Endothelial cell of umbilical vein (primary cell): Measurements from ENCODE around the gene LTN1. TPM values are rescaled to one million over a fixed set of nuclear protein-coding genes. Genes with fewer than 3 reads are reported as not detected.

Source experiments
- BruUV-seq: library from RNA; stranded (reverse); fragments of 400-500 nt; replicated peaks from 2 replicates; lab custom pipeline; 2021; lab: Mats Ljungman, UMichigan
- CTCF ChIA-PET: fragments of 300-600, 350-600 bp; sonication (Branson Sonifier 250); formaldehyde crosslinking; loops from one replicate; lab custom pipeline; 2021; ENCODE audit warnings: antibody characterized with exemption, inconsistent platforms; lab: Charles Lee
- POLR2A ChIA-PET: fragments of 300-600, 350-600 bp; sonication (Branson Sonifier 250); formaldehyde crosslinking; loops from one replicate; lab custom pipeline; 2021; ENCODE audit warnings: antibody characterized with exemption, inconsistent platforms; lab: Charles Lee
- DNase-seq: peaks from one replicate; pipeline ENCODE4 v3.0.0-alpha.2; 2011; ENCODE audit warnings: low read depth, low spot score
- FAIRE-seq: peaks from 2 replicates; lab custom pipeline; 2011; peaks lifted over from hg19 to GRCh38; lab: Jason Lieb, UNC
- H2AFZ ChIP-seq: 2 replicates; pipeline ENCODE4 v1.6.0; 2012; ENCODE audit warnings: low read depth, low read length, control low read depth, inconsistent platforms
- H3K27ac ChIP-seq: 2 replicates; pipeline ENCODE4 v1.5.1; 2011; ENCODE audit warnings: low read depth, mild to moderate bottlenecking, control low read depth, low read length, moderate library complexity; ENCODE audit not compliant: insufficient read depth
- H3K27me3 ChIP-seq, 2 experiments: 2 replicates each; pipeline versions ENCODE4 v1.6.0 to v1.6.1; 2011; ENCODE audit warnings: low read length in 2 of 2, mixed read lengths in 1 of 2; ENCODE audit not compliant: control insufficient read depth in 2 of 2, insufficient read depth in 2 of 2
- H3K36me3 ChIP-seq, 2 experiments: 2 replicates in 1 of 2; 3 replicates in 1 of 2; pipeline ENCODE4 v1.5.1; 2011; ENCODE audit warnings: low read length in 2 of 2, mild to moderate bottlenecking in 1 of 2, moderate library complexity in 1 of 2; ENCODE audit not compliant: control insufficient read depth in 2 of 2, insufficient read depth in 2 of 2; ENCODE audit errors: extremely low read depth in 1 of 2
- H3K4me1 ChIP-seq: 3 replicates; pipeline ENCODE4 v1.5.1; 2011; ENCODE audit warnings: mild to moderate bottlenecking, low read length; ENCODE audit not compliant: control insufficient read depth, insufficient read depth; ENCODE audit errors: extremely low read depth
- H3K4me2 ChIP-seq: 2 replicates; pipeline ENCODE4 v1.6.1; 2011; ENCODE audit warnings: low read length, control low read depth, mixed read lengths; ENCODE audit not compliant: insufficient read depth
- H3K4me3 ChIP-seq, 3 experiments: fragments of 200-600 bp in 1 of 3; sonication (generic), shearing (Covaris generic) in 1 of 3; replicated peaks in 1 of 3; 2 replicates each; pipeline ENCODE4 v1.5.1; 2011 to 2016; ENCODE audit warnings: control low read depth in 3 of 3, low read length in 3 of 3, mild to moderate bottlenecking in 2 of 3, inconsistent platforms in 1 of 3, low read depth in 1 of 3, moderate library complexity in 1 of 3; ENCODE audit not compliant: insufficient read depth in 1 of 3
- H3K79me2 ChIP-seq: 2 replicates; pipeline ENCODE4 v1.6.0; 2012; ENCODE audit warnings: low read length, inconsistent platforms; ENCODE audit not compliant: control insufficient read depth, insufficient read depth
- H3K9ac ChIP-seq: replicated peaks from 2 replicates; pipeline ENCODE3; 2011; ENCODE audit warnings: low read length, control low read depth; ENCODE audit not compliant: insufficient read depth; ENCODE audit errors: extremely low read depth
- H3K9me1 ChIP-seq: replicated peaks from 3 replicates; pipeline ENCODE4 v1.6.0; 2011; ENCODE audit warnings: mild to moderate bottlenecking, low read length; ENCODE audit not compliant: control insufficient read depth, insufficient read depth; ENCODE audit errors: extremely low read depth
- H3K9me3 ChIP-seq: replicated peaks from 2 replicates; pipeline ENCODE4 v1.5.1; 2012; ENCODE audit warnings: low read length, inconsistent platforms; ENCODE audit not compliant: control insufficient read depth, insufficient read depth
- H4K20me1 ChIP-seq: replicated peaks from 2 replicates; pipeline ENCODE3; 2011; ENCODE audit warnings: mild to moderate bottlenecking, low read length; ENCODE audit not compliant: control insufficient read depth, insufficient read depth; ENCODE audit errors: extremely low read depth
- GATA2 ChIP-seq: IDR thresholded peaks from 2 replicates; pipeline ENCODE4 v1.7.0; 2011; ENCODE audit warnings: low read depth, mild to moderate bottlenecking, moderate library complexity, mixed read lengths, low read length; ENCODE audit not compliant: insufficient read length, insufficient read depth
- JUN ChIP-seq: IDR thresholded peaks from 2 replicates; pipeline ENCODE4 v1.6.1; 2011; ENCODE audit warnings: borderline replicate concordance, low read depth; ENCODE audit not compliant: insufficient read length, insufficient read depth
- MYC ChIP-seq: IDR thresholded peaks from one replicate; pipeline ENCODE4 v1.6.1; 2011; ENCODE audit warnings: mild to moderate bottlenecking, low read depth, low read length
- dilution Hi-C: fragments of 300-500 bp; cut with MboI; formaldehyde crosslinking; loops from one replicate; pipeline ENCODE4 v1.15.0; 2019; ENCODE audit warnings: low sequenced_read_pairs; ENCODE audit not compliant: extremely low pct_ligation_motif_present
- intact Hi-C: fragments of 100-400 bp; cut with micrococcal nuclease; formaldehyde crosslinking; loops from one replicate; pipeline ENCODE4 v1.10.0; 2022
- polyA plus RNA-seq, 4 experiments: library from polyadenylated mRNA; depleted of rRNA in 3 of 4; stranded (reverse) in 3 of 4; unstranded in 1 of 4; fragments of >200 nt; gene quantifications; 2 replicates each; pipeline versions ENCODE4 v1.2.1 to v1.2.3, GENCODE V29; 2011 to 2012; ENCODE audit warnings: missing spikeins in 1 of 4
- total RNA-seq: library from RNA; stranded (reverse); gene quantifications from 2 replicates; pipeline ENCODE4 v1.2.3, GENCODE V29; 2021

The LTN1 gene
- total and polyA plus RNA-seq, 2 donors (not counting 3 experiments of a cell fraction or from before 2014, with no cell fraction given), result 3.8 to 23.0 TPM

DNA sequence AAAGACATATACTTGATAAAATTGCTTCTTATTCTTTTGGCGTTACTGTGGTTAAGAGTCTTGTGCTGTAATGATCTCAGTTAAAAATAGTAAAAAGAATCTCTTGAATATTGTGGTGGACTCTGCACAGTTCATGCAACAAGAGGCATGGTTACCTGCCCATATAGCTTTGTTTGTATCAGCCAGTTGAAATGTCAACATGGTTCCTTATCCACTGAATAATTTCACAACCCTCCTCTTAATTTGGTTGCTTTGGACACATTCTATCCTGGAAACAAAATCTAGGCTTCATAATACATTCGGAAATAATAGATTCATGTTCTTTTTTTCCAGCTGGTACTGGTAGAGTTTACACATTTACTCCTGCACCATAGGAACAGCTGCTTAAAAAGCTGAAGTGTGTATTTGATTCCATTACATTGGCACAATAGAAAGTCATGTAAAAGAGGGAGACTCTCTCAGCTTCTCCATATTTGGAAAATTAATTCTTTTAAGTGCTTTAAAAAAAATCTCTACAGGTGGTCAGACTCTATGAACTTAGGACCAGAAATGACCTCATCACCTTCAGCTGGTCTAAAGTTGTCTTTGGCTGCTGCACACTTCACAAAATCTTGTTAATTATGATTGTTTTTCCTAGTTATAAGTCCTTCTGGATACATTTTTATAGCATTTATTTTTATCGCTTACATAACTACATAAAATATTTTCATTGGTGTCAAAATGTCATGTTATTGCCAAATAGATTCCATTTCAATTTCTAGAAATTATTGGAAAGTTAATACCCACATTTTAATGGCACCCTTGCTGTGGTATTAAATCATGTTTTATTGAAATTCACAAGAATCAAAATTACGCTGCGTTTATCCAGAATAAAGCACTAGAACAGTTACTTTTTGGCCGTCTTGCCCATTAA, 100.2 kb downstream of the LTN1 start:
- DNase-seq (no peak), FAIRE-seq (no peak)
- dilution Hi-C loops (no loop called here), intact Hi-C loops (no loop called here)
- H2AFZ ChIP-seq, result no peak overlapping the region
- H3K27me3 ChIP-seq, result peaks cover 11 to 15% of the 10 kb centered on the region in 2 experiments
- no peaks in the 10 kb centered on the region for H4K20me1 ChIP-seq
- POLR2A ChIA-PET, result no interaction called here
- no peak overlapping the region for H3K4me2 ChIP-seq
- CTCF ChIA-PET, result interaction anchor here (0.9 kb wide), 1 partner anchor 11 kb away, joined by 3 read pairs; no protein-coding TSS in a partner anchor
- no peak overlapping the region for H3K27ac ChIP-seq
- no peaks in the 10 kb centered on the region for H3K9me3 ChIP-seq
- no TSS peak for BruUV-seq
- TF ChIP-seq JUN, result no peak
- no peaks in the 10 kb centered on the region for H3K36me3 ChIP-seq
- H3K9ac ChIP-seq, result no peak overlapping the region
- no peak overlapping the region for H3K4me3 ChIP-seq
- no peaks in the 10 kb centered on the region for H3K9me1 ChIP-seq
- H3K4me1 ChIP-seq, result no peaks in the 10 kb centered on the region
- H3K79me2 ChIP-seq, result no peaks in the 10 kb centered on the region

DNA sequence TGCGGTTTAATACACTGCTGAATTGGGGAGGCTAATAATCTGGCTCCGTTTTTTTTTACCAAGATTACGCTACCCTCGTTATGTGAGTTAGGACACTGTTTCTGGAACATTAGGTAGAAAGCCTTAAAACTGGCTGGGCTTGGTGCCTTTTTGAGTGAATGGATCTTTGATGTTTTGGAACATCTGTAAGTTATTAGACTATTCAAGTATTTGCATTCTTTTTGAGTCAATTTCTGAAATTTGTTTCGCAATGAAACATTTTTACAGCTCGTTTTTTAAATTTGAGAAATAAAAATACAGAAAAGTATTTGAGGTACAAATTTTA, 106.9 kb downstream of the LTN1 start:
- BruUV-seq, result no TSS peak
- Histone ChIP-seq H2AFZ (no peak overlapping the region), H3K9ac (no peak overlapping the region), H3K9me3 (no peaks in the 10 kb centered on the region), H3K4me2 (no peak overlapping the region), H3K27ac (no peak overlapping the region), H3K4me1 (peaks cover 6% of the 10 kb centered on the region), H4K20me1 (no peaks in the 10 kb centered on the region), H3K36me3 (no peaks in the 10 kb centered on the region), H3K27me3 (peaks cover 3 to 9% of the 10 kb centered on the region in 2 experiments), H3K9me1 (no peaks in the 10 kb centered on the region), H3K79me2 (no peaks in the 10 kb centered on the region), H3K4me3 (no peak overlapping the region)
- POLR2A ChIA-PET, result no interaction called here
- DNase-seq, result no peak
- TF ChIP-seq GATA2, result no peak
- no peak for TF ChIP-seq MYC
- no peak for TF ChIP-seq JUN
- dilution Hi-C loops (no loop called here), intact Hi-C loops (loop anchor here (1.0 kb wide), 2 partner anchors 116 to 139 kb away; no protein-coding TSS in a partner anchor)
- CTCF ChIA-PET, result no interaction called here
- FAIRE-seq, result no peak
